Bronchial epithelial cell (primary cell): Measurements from ENCODE around the gene RIMBP2. TPM values are rescaled to one million over a fixed set of nuclear protein-coding genes. Genes with fewer than 3 reads are reported as not detected.
A peak's percentile ranks its signal among the peaks of the same experiment; 100 is the strongest.

ENCODE experiments used
- DNase-seq: peaks from one replicate; pipeline ENCODE4 v3.0.0-alpha.2; 2010; ENCODE audit warnings: low read depth
- FAIRE-seq: peaks from 2 replicates; lab custom pipeline; 2011; peaks lifted over from hg19 to GRCh38; lab: Jason Lieb, UNC
- H3K27me3 ChIP-seq: 2 replicates; pipeline ENCODE4 v1.5.1; 2011; ENCODE audit warnings: low read length; ENCODE audit not compliant: control insufficient read depth, insufficient read depth
- H3K36me3 ChIP-seq: 2 replicates; pipeline ENCODE4 v1.5.1; 2011; ENCODE audit warnings: low read length; ENCODE audit not compliant: control insufficient read depth, insufficient read depth
- H3K4me3 ChIP-seq: 2 replicates; pipeline ENCODE4 v1.5.1; 2011; ENCODE audit warnings: mild to moderate bottlenecking, low read depth, low read length, control low read depth
- CTCF ChIP-seq: IDR thresholded peaks from 2 replicates; pipeline ENCODE4 v1.5.1; 2011; ENCODE audit warnings: mild to moderate bottlenecking, moderate library complexity, low read length, control low read depth, inconsistent platforms; ENCODE audit not compliant: insufficient read depth, severe bottlenecking
- total RNA-seq: library from RNA; depleted of rRNA; stranded (reverse); fragments of >200 nt; gene quantifications from 2 replicates; pipeline ENCODE4 v1.2.1, GENCODE V29; 2014

RIMBP2 gene
- total RNA-seq, 1 donor from 2014 or later = not detected

- Histone ChIP-seq H3K4me3 (no peak overlapping the region), H3K36me3 (no peaks in the 10 kb centered on the region), H3K27me3 (no peaks in the 10 kb centered on the region)
- DNase-seq (peak; percentile 39), FAIRE-seq (no peak)
- peak; percentile 94 for TF ChIP-seq CTCF
Observed at GRCh38 chr12:130747867-130748740, 32.0 kb upstream of the RIMBP2 start.

- DNase-seq (no peak), FAIRE-seq (no peak)
- TF ChIP-seq CTCF = no peak
- Histone ChIP-seq H3K4me3 (no peak overlapping the region), H3K27me3 (no peaks in the 10 kb centered on the region), H3K36me3 (no peaks in the 10 kb centered on the region)
Observed at GRCh38 chr12:130746546-130746945, 30.4 kb upstream of the RIMBP2 start.

GRCh38 chr12:130745921-130746320 is 29.8 kb upstream of the RIMBP2 start:
- Histone ChIP-seq H3K27me3 (no peaks in the 10 kb centered on the region), H3K36me3 (no peaks in the 10 kb centered on the region), H3K4me3 (no peak overlapping the region)
- TF ChIP-seq CTCF = no peak
- DNase-seq (no peak), FAIRE-seq (no peak)

- Histone ChIP-seq H3K27me3 (no peaks in the 10 kb centered on the region), H3K36me3 (no peaks in the 10 kb centered on the region), H3K4me3 (no peak overlapping the region)
- DNase-seq (no peak), FAIRE-seq (no peak)
- no peak for TF ChIP-seq CTCF
Observed at GRCh38 chr12:130744274-130744673, 28.2 kb upstream of the RIMBP2 start.

- no peaks in the 10 kb centered on the region for H3K36me3 ChIP-seq
- DNase-seq (no peak), FAIRE-seq (no peak)
- H3K4me3 ChIP-seq = no peak overlapping the region
- no peaks in the 10 kb centered on the region for H3K27me3 ChIP-seq
- TF ChIP-seq CTCF = no peak
Observed at GRCh38 chr12:130743606-130744005, 27.5 kb upstream of the RIMBP2 start.
